IMR-90 (cell line): ENCODE data around the gene HPSE2. TPM values are rescaled to one million over a fixed set of nuclear protein-coding genes. Genes with fewer than 3 reads are reported as not detected.

Experiments
- ATAC-seq: fragments of 200-7000 bp; cut with Tn5 transposase; 2 replicates; pipeline ENCODE4 v1.9.1; 2020; ENCODE audit warnings: low read depth, mild to moderate bottlenecking, moderate library complexity
- BruUV-seq: library from RNA; stranded (reverse); fragments of 400-500 nt; replicated peaks from 2 replicates; lab custom pipeline; 2021; lab: Mats Ljungman, UMichigan
- CTCF ChIA-PET: fragments of 300-600 bp; formaldehyde crosslinking; extraction: SDS; loops from one replicate; lab custom pipeline; 2021; ENCODE audit warnings: antibody characterized with exemption; lab: Yijun Ruan, JAX
- POLR2A ChIA-PET: fragments of 300-600 bp; sonication (Branson Sonifier 250); formaldehyde crosslinking; loops from one replicate; lab custom pipeline; 2022; ENCODE audit warnings: antibody characterized with exemption; ENCODE audit not compliant: unreplicated experiment; lab: Charles Lee
- DNase-seq: peaks from one replicate; pipeline ENCODE4 v3.0.0; 2013
- H2AFZ ChIP-seq: replicated peaks from 2 replicates; pipeline ENCODE3; 2013; ENCODE audit warnings: low read length, mild to moderate bottlenecking; ENCODE audit not compliant: poor library complexity
- H2AK5ac ChIP-seq: 2 replicates; pipeline ENCODE4 v1.6.1; 2013; ENCODE audit warnings: low read depth, low read length, inconsistent platforms
- H2AK9ac ChIP-seq: replicated peaks from 2 replicates; pipeline ENCODE3; 2013; ENCODE audit warnings: mild to moderate bottlenecking, low read depth, low read length, moderate library complexity; ENCODE audit not compliant: poor library complexity
- H2BK120ac ChIP-seq: 2 replicates; pipeline ENCODE4 v1.6.1; 2013; ENCODE audit warnings: low read depth, low read length, inconsistent platforms
- H2BK15ac ChIP-seq: 3 replicates; pipeline ENCODE4 v1.6.1; 2013; ENCODE audit warnings: low read depth, low read length, inconsistent platforms
- H2BK20ac ChIP-seq: 2 replicates; pipeline ENCODE4 v1.6.1; 2013; ENCODE audit warnings: low read depth, mild to moderate bottlenecking, inconsistent platforms, low read length, moderate library complexity
- H2BK5ac ChIP-seq: 2 replicates; pipeline ENCODE4 v1.6.1; 2013; ENCODE audit warnings: mild to moderate bottlenecking, low read depth, low read length, inconsistent platforms; ENCODE audit not compliant: poor library complexity, severe bottlenecking
- H3K14ac ChIP-seq: replicated peaks from 2 replicates; pipeline ENCODE4 v1.6.1; 2013; ENCODE audit warnings: low read depth, low read length, inconsistent platforms
- H3K18ac ChIP-seq: 2 replicates; pipeline ENCODE4 v1.6.1; 2013; ENCODE audit warnings: low read depth, low read length, control low read depth
- H3K23ac ChIP-seq: 2 replicates; pipeline ENCODE4 v1.6.1; 2013; ENCODE audit warnings: low read depth, low read length, inconsistent platforms
- H3K27ac ChIP-seq: 2 replicates; pipeline ENCODE4 v1.5.1; 2013; ENCODE audit warnings: mild to moderate bottlenecking, control low read depth, low read length; ENCODE audit not compliant: insufficient read depth
- H3K27me3 ChIP-seq: 2 replicates; pipeline ENCODE4 v1.6.1; 2013; ENCODE audit warnings: low read length; ENCODE audit not compliant: control insufficient read depth, insufficient read depth
- H3K36me3 ChIP-seq: 2 replicates; pipeline ENCODE4 v1.6.1; 2013; ENCODE audit warnings: low read length, mixed read lengths; ENCODE audit not compliant: control insufficient read depth, insufficient read depth
- H3K4ac ChIP-seq: 2 replicates; pipeline ENCODE4 v1.6.1; 2013; ENCODE audit warnings: low read depth, low read length, inconsistent platforms
- H3K4me1 ChIP-seq: 2 replicates; pipeline ENCODE4 v1.6.1; 2013; ENCODE audit warnings: low read length, mixed read lengths; ENCODE audit not compliant: control insufficient read depth, insufficient read depth
- H3K4me2 ChIP-seq: 2 replicates; pipeline ENCODE4 v1.6.1; 2013; ENCODE audit warnings: low read depth, mild to moderate bottlenecking, control low read depth, low read length, moderate library complexity
- H3K4me3 ChIP-seq: 2 replicates; pipeline ENCODE4 v1.5.1; 2013; ENCODE audit warnings: low read depth, mild to moderate bottlenecking, control low read depth, low read length, moderate library complexity; ENCODE audit not compliant: insufficient read depth
- H3K56ac ChIP-seq: 2 replicates; pipeline ENCODE4 v1.6.1; 2013; ENCODE audit warnings: low read length, inconsistent platforms; ENCODE audit not compliant: insufficient read depth; ENCODE audit errors: extremely low read depth
- H3K79me1 ChIP-seq, 2 experiments: 2 replicates each; pipeline ENCODE4 v1.6.1; 2013; ENCODE audit warnings: low read length in 2 of 2, inconsistent platforms in 1 of 2, low read depth in 1 of 2
- H3K9ac ChIP-seq: 2 replicates; pipeline ENCODE4 v1.6.1; 2013; ENCODE audit warnings: low read depth, low read length, control low read depth
- H3K9me1 ChIP-seq: 2 replicates; pipeline ENCODE4 v1.6.1; 2013; ENCODE audit warnings: low read length, inconsistent platforms; ENCODE audit not compliant: insufficient read depth
- H3K9me3 ChIP-seq: 2 replicates; pipeline ENCODE4 v1.6.1; 2013; ENCODE audit warnings: low read length; ENCODE audit not compliant: control insufficient read depth, insufficient read depth
- H4K20me1 ChIP-seq: 2 replicates; pipeline ENCODE4 v1.6.1; 2013; ENCODE audit warnings: low read length, inconsistent platforms; ENCODE audit not compliant: insufficient read depth
- H4K5ac ChIP-seq: 2 replicates; pipeline ENCODE4 v1.6.1; 2013; ENCODE audit warnings: mild to moderate bottlenecking, low read depth, low read length, control low read depth
- H4K8ac ChIP-seq, 2 experiments: 2 replicates each; pipeline ENCODE4 v1.6.1; 2013; ENCODE audit warnings: low read depth in 2 of 2, low read length in 2 of 2, control low read depth in 1 of 2, inconsistent platforms in 1 of 2
- H4K91ac ChIP-seq: 2 replicates; pipeline ENCODE4 v1.6.1; 2013; ENCODE audit warnings: low read depth, low read length, inconsistent platforms; ENCODE audit not compliant: insufficient read depth
- BHLHE40 ChIP-seq: fragments of 150-350 bp; IDR thresholded peaks from 2 replicates; pipeline ENCODE4 v1.6.1; 2016; ENCODE audit warnings: mild to moderate bottlenecking, low read depth, low read length
- CEBPB ChIP-seq: IDR thresholded peaks from 2 replicates; pipeline ENCODE4 v1.6.1; 2012; ENCODE audit warnings: low read depth, low read length, improper control_type of control experiment
- CHD1 ChIP-seq: IDR thresholded peaks from 2 replicates; pipeline ENCODE4 v1.6.1; 2012; ENCODE audit warnings: low read depth, low read length, improper control_type of control experiment
- FOS ChIP-seq: fragments of 150-350 bp; IDR thresholded peaks from 2 replicates; pipeline ENCODE4 v1.6.1; 2016; ENCODE audit warnings: low read depth, low read length
- MAFK ChIP-seq: IDR thresholded peaks from 2 replicates; pipeline ENCODE4 v1.6.1; 2012; ENCODE audit warnings: low read depth, low read length, improper control_type of control experiment
- MAZ ChIP-seq: IDR thresholded peaks from 2 replicates; pipeline ENCODE4 v1.6.1; 2012; ENCODE audit warnings: low read depth, mild to moderate bottlenecking, low read length, improper control_type of control experiment, moderate library complexity, borderline replicate concordance
- MXI1 ChIP-seq: IDR thresholded peaks from 2 replicates; pipeline ENCODE4 v1.6.1; 2012; ENCODE audit warnings: low read depth, mild to moderate bottlenecking, low read length, moderate library complexity, borderline replicate concordance
- NFE2L2 ChIP-seq: fragments of 150-350 bp; IDR thresholded peaks from 2 replicates; pipeline ENCODE4 v1.6.1; 2016; ENCODE audit warnings: low read depth, mild to moderate bottlenecking, low read length
- POLR2A ChIP-seq: IDR thresholded peaks from 2 replicates; pipeline ENCODE4 v1.6.1; 2012; ENCODE audit warnings: mild to moderate bottlenecking, low read depth, low read length
- RAD21 ChIP-seq: IDR thresholded peaks from 2 replicates; pipeline ENCODE4 v1.6.1; 2012; ENCODE audit warnings: low read length, improper control_type of control experiment
- RCOR1 ChIP-seq: IDR thresholded peaks from 2 replicates; pipeline ENCODE4 v1.6.1; 2012; ENCODE audit warnings: mild to moderate bottlenecking, low read length, improper control_type of control experiment; ENCODE audit not compliant: insufficient replicate concordance
- RFX5 ChIP-seq: IDR thresholded peaks from 2 replicates; pipeline ENCODE4 v1.8.0; 2012; ENCODE audit warnings: low read depth, mild to moderate bottlenecking, low read length, moderate library complexity
- SMC3 ChIP-seq: fragments of 150-350 bp; IDR thresholded peaks from 2 replicates; pipeline ENCODE4 v1.6.1; 2016; ENCODE audit warnings: low read depth, mild to moderate bottlenecking, antibody characterized with exemption, low read length, moderate library complexity
- WGBS, 2 experiments: methylation state at CpG; one replicate each; pipeline versions ENCODE4 v1.1.5 to v1.1.7; 2013; ENCODE audit warnings: missing lambda C conversion rate in 2 of 2; ENCODE audit not compliant: insufficient read length in 1 of 2; ENCODE audit errors: extremely low coverage in 2 of 2; 5-methylcytosine and 5-hydroxymethylcytosine counted together
- dilution Hi-C: fragments of 300-500 bp; cut with HindIII; formaldehyde crosslinking; loops from one replicate; pipeline ENCODE4 v1.14.3; 2018; ENCODE audit warnings: low sequenced_read_pairs; ENCODE audit not compliant: unreplicated experiment
- in situ Hi-C: fragments of 300-500 bp; cut with MboI; formaldehyde crosslinking; loops from 3 replicates; pipeline ENCODE4 v1.14.3; 2019; ENCODE audit warnings: low sequenced_read_pairs, inconsistent platforms, mixed read lengths
- intact Hi-C: fragments of 100-400 bp; cut with micrococcal nuclease; formaldehyde crosslinking; loops from 2 replicates; pipeline ENCODE4 v1.10.0; 2022
- polyA plus RNA-seq, 3 experiments: library from polyadenylated mRNA; depleted of rRNA; stranded (reverse); fragments of >200 nt; gene quantifications; 2 replicates each; pipeline ENCODE4 v1.2.3, GENCODE V29; 2012; ENCODE audit warnings: low replicate concordance in 1 of 3
- total RNA-seq: library from RNA; depleted of rRNA; stranded (reverse); fragments of >200 nt; gene quantifications from 2 replicates; pipeline ENCODE4 v1.2.3, GENCODE V29; 2012
- TF ChIP-seq, protein P1 (sequence below): conservative IDR thresholded peaks from 2 replicates; pipeline ENCODE4 v1.5.1; 2012; ENCODE audit warnings: mild to moderate bottlenecking, low read depth, low read length, improper control_type of control experiment
- TF ChIP-seq, protein P2 (sequence below): fragments of 150-350 bp; IDR thresholded peaks from 2 replicates; pipeline ENCODE4 v1.6.1; 2017; ENCODE audit warnings: mild to moderate bottlenecking, antibody characterized with exemption, low read length, low read depth
- TF ChIP-seq, protein P3 (sequence below): fragments of 150-350 bp; IDR thresholded peaks from 2 replicates; pipeline ENCODE4 v1.6.1; 2016; ENCODE audit warnings: low read depth, mild to moderate bottlenecking, low read length, moderate library complexity, borderline replicate concordance

The HPSE2 gene
- total and polyA plus RNA-seq, 2 of the 4 experiments (the other 2 are of a cell fraction), result not detected

DNA sequence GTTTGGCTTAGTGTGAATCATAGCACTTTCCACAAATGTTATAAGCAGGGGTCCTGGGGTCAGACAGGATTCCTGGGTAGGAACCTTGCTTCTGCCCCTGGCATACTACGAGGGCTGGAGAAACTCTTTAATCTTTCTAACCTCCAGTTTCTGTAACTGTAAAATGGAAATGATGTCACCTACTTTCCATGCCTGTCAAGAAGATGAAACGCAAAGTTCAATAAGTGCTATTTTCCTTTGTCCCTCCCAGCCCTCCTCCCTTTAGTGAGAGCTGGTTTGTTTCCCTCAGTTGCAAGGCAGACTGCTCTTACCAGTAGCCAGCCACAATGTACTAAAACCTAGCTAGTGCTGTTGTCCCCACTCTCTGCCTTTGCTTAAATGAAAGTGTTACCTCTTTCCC lies 671.8 kb downstream of the HPSE2 start:
- dilution Hi-C loops (no loop called here), intact Hi-C loops (no loop called here), in situ Hi-C loops (no loop called here)
- no peak for DNase-seq
- no peak overlapping the region for H3K4ac ChIP-seq
- no peaks in the 10 kb centered on the region for H3K4me1 ChIP-seq
- no peak overlapping the region for H2AK9ac ChIP-seq
- no peak overlapping the region for H2BK20ac ChIP-seq
- H2BK120ac ChIP-seq, result no peak overlapping the region
- no peak overlapping the region for H2AK5ac ChIP-seq
- H3K56ac ChIP-seq, result no peak overlapping the region
- no peak overlapping the region for H3K23ac ChIP-seq
- no peaks in the 10 kb centered on the region for H3K79me1 ChIP-seq
- no peak overlapping the region for H4K8ac ChIP-seq
- H2BK15ac ChIP-seq, result no peak overlapping the region
- no peak for ATAC-seq
- H4K91ac ChIP-seq, result no peak overlapping the region
- BruUV-seq, result no TSS peak
- no peak overlapping the region for H2AFZ ChIP-seq
- no peaks in the 10 kb centered on the region for H3K9me3 ChIP-seq
- no peak for TF ChIP-seq RFX5
- TF ChIP-seq NFE2L2, result no peak
- TF ChIP-seq, protein P1, sequence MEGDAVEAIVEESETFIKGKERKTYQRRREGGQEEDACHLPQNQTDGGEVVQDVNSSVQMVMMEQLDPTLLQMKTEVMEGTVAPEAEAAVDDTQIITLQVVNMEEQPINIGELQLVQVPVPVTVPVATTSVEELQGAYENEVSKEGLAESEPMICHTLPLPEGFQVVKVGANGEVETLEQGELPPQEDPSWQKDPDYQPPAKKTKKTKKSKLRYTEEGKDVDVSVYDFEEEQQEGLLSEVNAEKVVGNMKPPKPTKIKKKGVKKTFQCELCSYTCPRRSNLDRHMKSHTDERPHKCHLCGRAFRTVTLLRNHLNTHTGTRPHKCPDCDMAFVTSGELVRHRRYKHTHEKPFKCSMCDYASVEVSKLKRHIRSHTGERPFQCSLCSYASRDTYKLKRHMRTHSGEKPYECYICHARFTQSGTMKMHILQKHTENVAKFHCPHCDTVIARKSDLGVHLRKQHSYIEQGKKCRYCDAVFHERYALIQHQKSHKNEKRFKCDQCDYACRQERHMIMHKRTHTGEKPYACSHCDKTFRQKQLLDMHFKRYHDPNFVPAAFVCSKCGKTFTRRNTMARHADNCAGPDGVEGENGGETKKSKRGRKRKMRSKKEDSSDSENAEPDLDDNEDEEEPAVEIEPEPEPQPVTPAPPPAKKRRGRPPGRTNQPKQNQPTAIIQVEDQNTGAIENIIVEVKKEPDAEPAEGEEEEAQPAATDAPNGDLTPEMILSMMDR, result no peak
- TF ChIP-seq, protein P2, sequence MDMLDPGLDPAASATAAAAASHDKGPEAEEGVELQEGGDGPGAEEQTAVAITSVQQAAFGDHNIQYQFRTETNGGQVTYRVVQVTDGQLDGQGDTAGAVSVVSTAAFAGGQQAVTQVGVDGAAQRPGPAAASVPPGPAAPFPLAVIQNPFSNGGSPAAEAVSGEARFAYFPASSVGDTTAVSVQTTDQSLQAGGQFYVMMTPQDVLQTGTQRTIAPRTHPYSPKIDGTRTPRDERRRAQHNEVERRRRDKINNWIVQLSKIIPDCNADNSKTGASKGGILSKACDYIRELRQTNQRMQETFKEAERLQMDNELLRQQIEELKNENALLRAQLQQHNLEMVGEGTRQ, result no peak
- no peak for TF ChIP-seq POLR2A
- no peak for TF ChIP-seq CEBPB
- TF ChIP-seq, protein P3, sequence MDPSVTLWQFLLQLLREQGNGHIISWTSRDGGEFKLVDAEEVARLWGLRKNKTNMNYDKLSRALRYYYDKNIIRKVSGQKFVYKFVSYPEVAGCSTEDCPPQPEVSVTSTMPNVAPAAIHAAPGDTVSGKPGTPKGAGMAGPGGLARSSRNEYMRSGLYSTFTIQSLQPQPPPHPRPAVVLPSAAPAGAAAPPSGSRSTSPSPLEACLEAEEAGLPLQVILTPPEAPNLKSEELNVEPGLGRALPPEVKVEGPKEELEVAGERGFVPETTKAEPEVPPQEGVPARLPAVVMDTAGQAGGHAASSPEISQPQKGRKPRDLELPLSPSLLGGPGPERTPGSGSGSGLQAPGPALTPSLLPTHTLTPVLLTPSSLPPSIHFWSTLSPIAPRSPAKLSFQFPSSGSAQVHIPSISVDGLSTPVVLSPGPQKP, result no peak
- TF ChIP-seq RAD21, result no peak
- TF ChIP-seq SMC3, result no peak
- no peak for TF ChIP-seq RCOR1
- TF ChIP-seq FOS, result no peak
- TF ChIP-seq MAZ, result no peak
- no peak for TF ChIP-seq MAFK
- no peak for TF ChIP-seq CHD1
- no peak for TF ChIP-seq MXI1
- TF ChIP-seq BHLHE40, result no peak
- H4K5ac ChIP-seq, result no peak overlapping the region
- H4K20me1 ChIP-seq, result no peaks in the 10 kb centered on the region
- H3K9ac ChIP-seq, result no peak overlapping the region
- no peak overlapping the region for H2BK5ac ChIP-seq
- CTCF ChIA-PET, result interaction anchor here (0.6 kb wide), 1 partner anchor 138 kb away, joined by 3 read pairs; no protein-coding TSS in a partner anchor
- POLR2A ChIA-PET, result no interaction called here
- H3K9me1 ChIP-seq, result no peaks in the 10 kb centered on the region
- H3K14ac ChIP-seq, result no peak overlapping the region
- H3K27me3 ChIP-seq, result no peaks in the 10 kb centered on the region
- H3K4me2 ChIP-seq, result no peak overlapping the region
- WGBS, 2 experiments, result no CpG with 5 or more reads among the region's 2 CpGs
- no peaks in the 10 kb centered on the region for H3K36me3 ChIP-seq
- H3K4me3 ChIP-seq, result no peak overlapping the region
- H3K18ac ChIP-seq, result no peak overlapping the region
- no peak overlapping the region for H3K27ac ChIP-seq
